Activated CD4-positive, CD25-positive, alpha-beta regulatory T cell treated with anti-CD3 and anti-CD28 coated beads, Interleukin-2, amount 50 U/mL, for 72 hours (primary cell): ENCODE results near the gene PTPRN2.

Experiments
- DNase-seq: peaks from one replicate; pipeline ENCODE4 v3.0.0; 2021

The PTPRN2 gene

GRCh38 chr7:158101821-158102450 lies 485.7 kb downstream of the PTPRN2 start:
- DNase-seq, result no peak

- no peak for DNase-seq
Observed at GRCh38 chr7:158098125-158099030, 489.2 kb downstream of the PTPRN2 start.

GRCh38 chr7:158097453-158098124 lies 490.0 kb downstream of the PTPRN2 start:
- DNase-seq, result no peak

- no peak for DNase-seq
Observed at GRCh38 chr7:158097106-158097452, 490.5 kb downstream of the PTPRN2 start.

GRCh38 chr7:158096582-158096981 lies 491.0 kb downstream of the PTPRN2 start:
- DNase-seq, result no peak

GRCh38 chr7:158094671-158095226 lies 492.9 kb downstream of the PTPRN2 start:
- DNase-seq, result no peak

- DNase-seq, result no peak
Observed at GRCh38 chr7:158094046-158094445, 493.6 kb downstream of the PTPRN2 start.

GRCh38 chr7:158093156-158093796 lies 494.3 kb downstream of the PTPRN2 start:
- DNase-seq, result no peak

- DNase-seq, result no peak
Observed at GRCh38 chr7:158087196-158087595, 500.4 kb downstream of the PTPRN2 start.

GRCh38 chr7:158085741-158086695 lies 501.6 kb downstream of the PTPRN2 start:
- no peak for DNase-seq

- no peak for DNase-seq
Observed at GRCh38 chr7:158084555-158084954, 503.1 kb downstream of the PTPRN2 start.

GRCh38 chr7:158083526-158084310 lies 503.9 kb downstream of the PTPRN2 start:
- DNase-seq, result no peak

- DNase-seq, result no peak
Observed at GRCh38 chr7:158082761-158083160, 504.9 kb downstream of the PTPRN2 start.

GRCh38 chr7:158080899-158081445 lies 506.7 kb downstream of the PTPRN2 start:
- no peak for DNase-seq

GRCh38 chr7:158077934-158078910 lies 509.4 kb downstream of the PTPRN2 start:
- DNase-seq, result no peak

- DNase-seq, result no peak
Observed at GRCh38 chr7:158077151-158077840, 510.3 kb downstream of the PTPRN2 start.

- DNase-seq, result no peak
Observed at GRCh38 chr7:158076656-158077055, 511.0 kb downstream of the PTPRN2 start.

- DNase-seq, result no peak
Observed at GRCh38 chr7:158076215-158076614, 511.4 kb downstream of the PTPRN2 start.

- DNase-seq, result no peak
Observed at GRCh38 chr7:158075633-158076001, 512.0 kb downstream of the PTPRN2 start.
